ENCODE results near the gene ZNF672.

The ZNF672 gene

GRCh38 chr1:248810727-248811513 lies 27.1 kb upstream of the ZNF672 start:
- no peak for TF ChIP-seq GATA3 (IDR thresholded peaks at IDR 0.05; ENCODE audit: low read depth, low read length)
- no peak for TF ChIP-seq GATA2 (IDR thresholded peaks at IDR 0.05; ENCODE audit: low read depth, low read length)

DNA sequence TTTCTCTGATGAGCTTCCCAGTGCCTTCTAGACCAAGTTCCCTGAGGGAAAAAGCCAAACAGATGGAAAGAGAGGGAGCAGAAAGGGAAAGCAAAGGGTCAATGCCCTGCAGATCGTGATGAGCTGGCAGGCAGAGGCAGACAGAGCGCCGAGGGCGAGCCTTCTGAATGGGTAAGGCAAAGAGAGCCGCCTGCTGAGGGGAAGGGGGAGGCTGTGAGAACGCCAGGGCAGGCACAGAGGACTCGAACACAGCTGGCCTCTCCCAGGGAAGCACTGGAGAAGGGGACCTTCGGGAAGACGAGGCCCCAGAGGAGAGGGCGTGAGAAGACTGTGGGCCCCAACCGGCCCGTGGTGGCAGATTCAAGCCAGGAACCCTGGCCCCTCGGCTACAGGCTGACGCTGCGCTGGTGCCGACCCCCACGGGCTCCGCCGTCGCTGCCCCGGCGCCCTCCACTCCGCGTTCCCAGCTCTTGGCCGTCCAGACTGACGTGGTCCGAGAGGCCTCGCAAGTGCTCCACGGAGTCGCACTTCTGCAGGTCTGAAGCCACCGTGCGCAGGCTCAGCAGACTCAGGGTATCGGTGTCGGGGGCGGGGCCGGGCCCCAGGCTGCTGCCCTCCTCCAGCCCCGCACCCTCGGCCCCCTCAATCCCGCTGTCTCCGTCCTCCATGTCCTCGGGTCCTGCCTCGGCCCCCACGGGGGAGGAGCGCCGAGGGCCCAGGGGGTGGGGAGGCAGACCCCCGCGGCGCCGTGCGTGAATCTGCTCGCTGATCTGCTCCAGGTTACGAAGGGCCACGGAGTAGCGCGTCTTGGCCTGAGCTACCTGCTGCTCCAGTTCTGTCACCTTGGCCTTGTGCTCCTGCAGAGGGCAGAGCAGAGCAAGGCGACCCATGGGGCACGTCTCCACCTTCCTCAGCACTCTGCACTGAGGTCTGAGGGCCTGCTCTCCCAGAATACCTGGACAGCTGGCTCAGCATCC lies 26.2 kb upstream of the ZNF672 start:
- no peak for TF ChIP-seq GATA2 (IDR thresholded peaks at IDR 0.05; ENCODE audit: low read depth, low read length)
- no peak for TF ChIP-seq GATA3 (IDR thresholded peaks at IDR 0.05; ENCODE audit: low read depth, low read length)

DNA sequence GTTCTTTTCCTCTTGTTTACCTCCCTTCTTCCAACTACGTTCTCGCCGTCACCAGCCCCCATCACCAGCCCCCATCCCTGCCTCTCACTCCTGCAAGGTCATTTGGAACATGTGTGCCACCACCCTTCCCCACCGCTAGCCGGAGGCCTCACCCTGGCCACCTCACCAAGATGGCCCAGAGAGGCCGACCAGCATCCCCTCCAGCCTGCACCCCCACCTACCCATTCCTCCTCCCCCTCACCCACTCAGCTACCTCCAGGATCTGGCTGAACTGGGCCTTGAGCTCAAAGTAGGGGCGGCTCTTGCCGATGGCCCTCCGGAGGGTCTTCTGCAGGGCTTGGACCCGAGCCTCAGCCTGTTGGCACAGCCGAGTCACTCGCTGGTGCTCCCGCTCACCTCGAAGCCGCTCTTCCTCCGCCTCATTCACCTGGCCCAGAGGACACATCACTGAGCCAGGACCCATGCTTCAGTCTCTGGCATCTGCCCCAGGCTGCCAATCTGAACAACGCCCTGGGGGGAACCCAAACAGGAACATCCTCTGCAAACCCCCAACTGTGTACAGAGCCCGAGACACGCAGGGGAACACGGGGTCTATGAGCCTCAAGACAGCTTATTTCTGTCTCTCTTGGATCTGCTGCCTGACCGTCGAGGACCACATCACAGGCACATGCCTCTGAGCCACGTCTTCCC lies 25.1 kb upstream of the ZNF672 start:
- no peak for TF ChIP-seq GATA3 (IDR thresholded peaks at IDR 0.05; ENCODE audit: low read depth, low read length)
- no peak for TF ChIP-seq GATA2 (IDR thresholded peaks at IDR 0.05; ENCODE audit: low read depth, low read length)

DNA sequence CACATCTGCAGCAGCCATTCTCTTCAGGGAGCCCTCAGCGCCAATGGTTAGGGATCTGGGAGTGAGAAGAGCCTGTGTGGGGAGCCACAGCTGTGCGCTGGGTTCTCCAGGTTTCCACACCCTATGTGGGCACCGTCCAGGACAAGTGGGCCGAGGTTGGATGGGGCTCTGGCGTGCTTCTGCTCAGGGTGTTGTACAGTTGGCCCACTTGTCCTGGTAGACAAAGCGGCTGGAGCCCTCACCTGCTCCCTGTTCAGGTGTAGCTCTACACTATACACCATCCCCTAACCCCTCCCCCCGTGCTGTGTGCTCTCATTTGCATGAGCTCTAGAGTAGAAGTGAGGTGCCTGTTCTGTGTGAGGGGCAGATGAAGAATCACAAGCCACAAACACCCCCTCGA lies 24.5 kb upstream of the ZNF672 start:
- TF ChIP-seq GATA3 (IDR thresholded peaks at IDR 0.05; ENCODE audit: low read depth, low read length) (no peak), GATA2 (IDR thresholded peaks at IDR 0.05; ENCODE audit: low read depth, low read length) (no peak)

DNA sequence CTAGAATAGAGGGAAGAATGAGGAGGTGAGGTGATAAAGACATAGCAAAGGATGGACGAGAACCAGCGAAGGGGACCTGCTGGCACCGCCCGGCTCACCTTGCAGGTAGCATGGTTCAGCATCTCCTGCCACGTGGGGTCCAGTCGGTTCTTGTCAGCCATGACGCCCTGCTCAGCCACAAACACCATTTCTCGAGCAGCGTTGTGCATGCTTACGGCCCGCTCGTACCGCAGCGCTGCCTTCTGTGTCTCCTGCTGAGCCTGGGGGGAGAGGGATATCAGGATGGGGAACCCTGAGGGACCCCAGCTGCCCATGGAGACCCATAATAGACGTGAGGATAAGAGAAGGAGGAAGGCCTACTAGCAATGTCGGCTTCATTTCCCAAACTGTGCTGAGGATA lies 23.7 kb upstream of the ZNF672 start:
- TF ChIP-seq GATA3 (IDR thresholded peaks at IDR 0.05; ENCODE audit: low read depth, low read length) (no peak), GATA2 (IDR thresholded peaks at IDR 0.05; ENCODE audit: low read depth, low read length) (no peak)

- no peak for TF ChIP-seq GATA3 (IDR thresholded peaks at IDR 0.05; ENCODE audit: low read depth, low read length)
- TF ChIP-seq GATA2 (IDR thresholded peaks at IDR 0.05; ENCODE audit: low read depth, low read length), result no peak
These were observed 22.5 kb upstream of the ZNF672 start for GRCh38 chr1:248815407-248816034.

DNA sequence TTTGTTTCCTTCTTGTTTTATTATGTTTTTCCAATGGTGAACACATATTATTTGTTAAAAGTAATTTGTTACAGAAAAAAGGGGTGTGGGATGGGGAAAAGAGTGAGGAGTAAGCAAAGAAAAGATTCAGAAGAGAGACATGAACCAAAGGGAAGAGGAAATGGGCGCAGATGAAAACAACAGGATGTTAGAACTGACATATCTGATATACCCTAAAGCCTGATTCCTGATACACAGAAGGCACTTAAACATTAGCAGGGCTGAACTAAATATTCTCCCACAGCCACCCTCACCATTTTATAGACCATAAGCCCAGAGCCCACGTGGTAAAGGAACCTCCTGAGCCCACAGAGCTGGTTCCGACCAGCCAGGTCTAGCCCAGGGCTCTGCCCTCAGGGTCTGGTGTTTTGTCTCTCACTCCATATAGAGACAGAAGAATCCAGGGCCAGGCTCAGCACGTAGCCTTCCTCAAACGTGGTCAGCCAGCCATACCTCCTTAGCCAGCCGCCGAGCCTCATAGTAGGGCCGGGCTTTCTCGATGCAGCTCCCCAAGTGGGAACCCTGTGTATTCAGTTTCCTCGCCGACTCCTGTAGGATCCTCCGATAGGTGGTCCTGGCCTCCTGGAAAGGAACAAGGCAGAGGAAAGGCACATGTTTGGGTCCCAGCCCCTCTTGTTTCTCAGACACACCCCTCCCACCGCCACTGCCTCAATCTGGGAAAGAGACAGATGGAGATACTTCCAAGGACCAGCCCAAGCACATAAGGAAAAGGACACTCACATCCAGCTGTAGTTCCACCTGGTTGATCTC lies 21.8 kb upstream of the ZNF672 start:
- TF ChIP-seq GATA2 (IDR thresholded peaks at IDR 0.05; ENCODE audit: low read depth, low read length), result no peak
- TF ChIP-seq GATA3 (IDR thresholded peaks at IDR 0.05; ENCODE audit: low read depth, low read length), result no peak

GRCh38 chr1:248817065-248817464 lies 21.0 kb upstream of the ZNF672 start:
- TF ChIP-seq GATA3 (IDR thresholded peaks at IDR 0.05; ENCODE audit: low read depth, low read length), result no peak
- TF ChIP-seq GATA2 (IDR thresholded peaks at IDR 0.05; ENCODE audit: low read depth, low read length), result no peak

- no peak for TF ChIP-seq GATA3 (IDR thresholded peaks at IDR 0.05; ENCODE audit: low read depth, low read length)
- no peak for TF ChIP-seq GATA2 (IDR thresholded peaks at IDR 0.05; ENCODE audit: low read depth, low read length)
These were observed 19.3 kb upstream of the ZNF672 start for GRCh38 chr1:248818505-248819374.

- no peak for TF ChIP-seq GATA2 (IDR thresholded peaks at IDR 0.05; ENCODE audit: low read depth, low read length)
- TF ChIP-seq GATA3 (IDR thresholded peaks at IDR 0.05; ENCODE audit: low read depth, low read length), result no peak
These were observed 17.9 kb upstream of the ZNF672 start for GRCh38 chr1:248820041-248820585.

GRCh38 chr1:248821101-248821500 lies 16.9 kb upstream of the ZNF672 start:
- TF ChIP-seq GATA2 (IDR thresholded peaks at IDR 0.05; ENCODE audit: low read depth, low read length) (no peak), GATA3 (IDR thresholded peaks at IDR 0.05; ENCODE audit: low read depth, low read length) (no peak)

GRCh38 chr1:248821641-248822040 lies 16.4 kb upstream of the ZNF672 start:
- TF ChIP-seq GATA3 (IDR thresholded peaks at IDR 0.05; ENCODE audit: low read depth, low read length) (no peak), GATA2 (IDR thresholded peaks at IDR 0.05; ENCODE audit: low read depth, low read length) (no peak)
